ENCODE measurements around the gene KCNA2. TPM values are rescaled to one million over a fixed set of nuclear protein-coding genes. Genes with fewer than 3 reads are reported as not detected.

KCNA2 gene
- total RNA-seq (under 0.01 and 0.17 TPM in 2 replicates), polyA plus RNA-seq (not detected in 2 replicates), polyA minus RNA-seq (ENCODE audit: low replicate concordance) (not detected in 2 replicates)
- polyA plus RNA-seq (2012), result not detected in 2 replicates

- Histone ChIP-seq H3K4me3 (replicated peaks in 1 of 4; ENCODE audit: control extremely low read depth in 1 of 4, insufficient read depth in 1 of 4, low read depth in 3 of 4, low read length in 4 of 4) (peak within 1 kb of the TSS in 2 of 4 experiments; percentile 30 to 56), H3K4me2 (ENCODE audit: extremely low read depth, insufficient read depth, low read length) (peak within 1 kb of the TSS; percentile 13)
- DNase-seq (ENCODE audit: low read depth in 2 of 2), result peak in 1 of 2 donors; percentile 18
Measured at GRCh38 chr1:110605901-110606656, at the start of gene KCNA2. KCNA2 (minus strand) TSS chr1:110606358; CDS start chr1:110604782, 1,576 bp downstream.

GRCh38 chr1:110650609-110651008 lies 44.5 kb upstream of the KCNA2 start:
- no peak overlapping the region for H3K4me2 ChIP-seq (ENCODE audit: extremely low read depth, insufficient read depth, low read length)
- DNase-seq (ENCODE audit: low read depth in 2 of 2), result no peak
- H3K9me3 ChIP-seq (ENCODE audit: control insufficient read depth, insufficient read depth, low read depth, low read length), result no peaks in the 10 kb centered on the region
- H3K27me3 ChIP-seq (ENCODE audit: control insufficient read depth, insufficient read depth, low read length), result no peaks in the 10 kb centered on the region
- no peak overlapping the region for H3K4me3 ChIP-seq (replicated peaks in 1 of 4; ENCODE audit: control extremely low read depth in 1 of 4, insufficient read depth in 1 of 4, low read depth in 3 of 4, low read length in 4 of 4)
- no peak overlapping the region for H2AFZ ChIP-seq (ENCODE audit: low read length)
- H3K36me3 ChIP-seq (ENCODE audit: control insufficient read depth, insufficient read depth, low read length), result no peaks in the 10 kb centered on the region
- no peaks in the 10 kb centered on the region for H4K20me1 ChIP-seq (ENCODE audit: control insufficient read depth, extremely low read depth, insufficient read depth, low read length)
- TF ChIP-seq CTCF (conservative IDR thresholded peaks at IDR 0.05 in 1 of 2, IDR thresholded peaks at IDR 0.05 in 1 of 2; ENCODE audit: low read depth in 1 of 2, low read length in 2 of 2) (no peak), EZH2 (IDR thresholded peaks at IDR 0.05; ENCODE audit: low read length, missing control alignments) (no peak)
- no peak overlapping the region for H3K9ac ChIP-seq (ENCODE audit: insufficient read depth, low read length)
- peaks cover 13% of the 10 kb centered on the region for H3K4me1 ChIP-seq (ENCODE audit: control insufficient read depth, extremely low read depth, insufficient read depth, low read length)
- no peaks in the 10 kb centered on the region for H3K79me2 ChIP-seq (ENCODE audit: control insufficient read depth, insufficient read depth, low read length)
- no peak overlapping the region for H3K27ac ChIP-seq (ENCODE audit: insufficient read depth, low read length)

More at GRCh38 chr1:110605901-110606656, at the start of gene KCNA2:
- TF ChIP-seq EZH2 (IDR thresholded peaks at IDR 0.05; ENCODE audit: low read length, missing control alignments) (peak; percentile 62), CTCF (conservative IDR thresholded peaks at IDR 0.05 in 1 of 2, IDR thresholded peaks at IDR 0.05 in 1 of 2; ENCODE audit: low read depth in 1 of 2, low read length in 2 of 2) (no peak)
- peaks cover 55% of the 10 kb centered on the region for H3K27me3 ChIP-seq (ENCODE audit: control insufficient read depth, insufficient read depth, low read length)
- H3K79me2 ChIP-seq (ENCODE audit: control insufficient read depth, insufficient read depth, low read length), result no peaks in the 10 kb centered on the region
- no peak within 1 kb of the TSS for H3K27ac ChIP-seq (ENCODE audit: insufficient read depth, low read length)
- no peaks in the 10 kb centered on the region for H4K20me1 ChIP-seq (ENCODE audit: control insufficient read depth, extremely low read depth, insufficient read depth, low read length)
- H3K36me3 ChIP-seq (ENCODE audit: control insufficient read depth, insufficient read depth, low read length), result no peaks in the 10 kb centered on the region
- H3K4me1 ChIP-seq (ENCODE audit: control insufficient read depth, extremely low read depth, insufficient read depth, low read length), result no peaks in the 10 kb centered on the region
- no peaks in the 10 kb centered on the region for H3K9me3 ChIP-seq (ENCODE audit: control insufficient read depth, insufficient read depth, low read depth, low read length)
- no peak within 1 kb of the TSS for H2AFZ ChIP-seq (ENCODE audit: low read length)
- no peak within 1 kb of the TSS for H3K9ac ChIP-seq (ENCODE audit: insufficient read depth, low read length)

GRCh38 chr1:110648417-110648816 lies 42.3 kb upstream of the KCNA2 start:
- no peak overlapping the region for H3K4me2 ChIP-seq (ENCODE audit: extremely low read depth, insufficient read depth, low read length)
- H4K20me1 ChIP-seq (ENCODE audit: control insufficient read depth, extremely low read depth, insufficient read depth, low read length), result no peaks in the 10 kb centered on the region
- no peaks in the 10 kb centered on the region for H3K79me2 ChIP-seq (ENCODE audit: control insufficient read depth, insufficient read depth, low read length)
- TF ChIP-seq CTCF (conservative IDR thresholded peaks at IDR 0.05 in 1 of 2, IDR thresholded peaks at IDR 0.05 in 1 of 2; ENCODE audit: low read depth in 1 of 2, low read length in 2 of 2), result no peak
- TF ChIP-seq EZH2 (IDR thresholded peaks at IDR 0.05; ENCODE audit: low read length, missing control alignments), result no peak
- H2AFZ ChIP-seq (ENCODE audit: low read length), result no peak overlapping the region
- no peaks in the 10 kb centered on the region for H3K9me3 ChIP-seq (ENCODE audit: control insufficient read depth, insufficient read depth, low read depth, low read length)
- peaks cover 13% of the 10 kb centered on the region for H3K4me1 ChIP-seq (ENCODE audit: control insufficient read depth, extremely low read depth, insufficient read depth, low read length)
- no peaks in the 10 kb centered on the region for H3K27me3 ChIP-seq (ENCODE audit: control insufficient read depth, insufficient read depth, low read length)
- no peak overlapping the region for H3K27ac ChIP-seq (ENCODE audit: insufficient read depth, low read length)
- no peaks in the 10 kb centered on the region for H3K36me3 ChIP-seq (ENCODE audit: control insufficient read depth, insufficient read depth, low read length)
- DNase-seq (ENCODE audit: low read depth in 2 of 2), result no peak
- no peak overlapping the region for H3K9ac ChIP-seq (ENCODE audit: insufficient read depth, low read length)
- H3K4me3 ChIP-seq (replicated peaks in 1 of 4; ENCODE audit: control extremely low read depth in 1 of 4, insufficient read depth in 1 of 4, low read depth in 3 of 4, low read length in 4 of 4), result no peak overlapping the region

All from fibroblast of lung (primary cell).